PC-3 (cell line): Measurements from ENCODE around the gene NAP1L4. TPM values are rescaled to one million over a fixed set of nuclear protein-coding genes. Genes with fewer than 3 reads are reported as not detected.

Source experiments
- ATAC-seq: fragments of 200-7000 bp; cut with Tn5 transposase; 2 replicates; pipeline ENCODE4 v1.9.1; 2020; ENCODE audit warnings: mild to moderate bottlenecking, moderate library complexity
- BruUV-seq: library from RNA; stranded (reverse); fragments of 400-500 nt; replicated peaks from 2 replicates; lab custom pipeline; 2021; lab: Mats Ljungman, UMichigan
- CTCF ChIA-PET: fragments of 300-600 bp; sonication (Branson Sonifier 250); formaldehyde crosslinking; loops from one replicate; lab custom pipeline; 2022; ENCODE audit warnings: antibody characterized with exemption; lab: Charles Lee
- POLR2A ChIA-PET: fragments of 300-600 bp; sonication (Branson Sonifier 250); formaldehyde crosslinking; loops from one replicate; lab custom pipeline; 2022; ENCODE audit warnings: antibody characterized with exemption; ENCODE audit not compliant: unreplicated experiment; lab: Charles Lee
- DNase-seq: peaks from one replicate; pipeline ENCODE4 v3.0.0-alpha.2; 2015
- H2AFZ ChIP-seq: fragments of 300-600 bp; sonication (generic); 2 replicates; pipeline ENCODE4 v1.6.0; 2016; ENCODE audit warnings: antibody characterized with exemption, low read length
- H3F3A ChIP-seq: fragments of 300-600 bp; sonication (generic); one replicate; pipeline ENCODE4 v1.6.0; 2017; ENCODE audit warnings: antibody characterized with exemption, low read length, control low read depth, mild to moderate bottlenecking; ENCODE audit not compliant: unreplicated experiment
- H3K27ac ChIP-seq: fragments of 300-600 bp; sonication (generic); 2 replicates; pipeline ENCODE4 v1.5.1; 2016; ENCODE audit warnings: mild to moderate bottlenecking, low read length
- H3K27me3 ChIP-seq: fragments of 300-600 bp; sonication (generic); 2 replicates; pipeline ENCODE4 v1.6.1; 2016; ENCODE audit warnings: low read length, mixed read lengths
- H3K36me3 ChIP-seq: fragments of 300-600 bp; sonication (generic); 2 replicates; pipeline ENCODE4 v1.6.1; 2016; ENCODE audit warnings: low read depth, mixed run types, low read length, mixed read lengths
- H3K4me1 ChIP-seq: fragments of 300-600 bp; sonication (generic); 2 replicates; pipeline ENCODE4 v1.5.1; 2016; ENCODE audit warnings: low read length; ENCODE audit not compliant: insufficient read depth
- H3K4me2 ChIP-seq: fragments of 300-600 bp; sonication (generic); 2 replicates; pipeline ENCODE4 v1.6.0; 2016; ENCODE audit warnings: low read length
- H3K4me3 ChIP-seq: fragments of 300-600 bp; sonication (generic); 2 replicates; pipeline ENCODE4 v1.5.1; 2016; ENCODE audit warnings: mild to moderate bottlenecking, low read length, mixed read lengths
- H3K79me2 ChIP-seq: fragments of 300-600 bp; sonication (generic); 2 replicates; pipeline ENCODE4 v1.6.1; 2017; ENCODE audit warnings: low read length, mixed read lengths
- H3K9ac ChIP-seq: fragments of 300-600 bp; sonication (generic); 2 replicates; pipeline ENCODE4 v1.6.0; 2016; ENCODE audit warnings: mild to moderate bottlenecking, low read length
- H3K9me2 ChIP-seq: fragments of 300-600 bp; sonication (generic); replicated peaks from 2 replicates; pipeline ENCODE4 v1.6.1; 2016; ENCODE audit warnings: mixed run types, low read length, mixed read lengths
- H3K9me3 ChIP-seq: fragments of 300-600 bp; sonication (generic); 2 replicates; pipeline ENCODE4 v1.6.1; 2016; ENCODE audit warnings: low read length, mixed read lengths
- H4K20me1 ChIP-seq: fragments of 300-600 bp; sonication (generic); 2 replicates; pipeline ENCODE4 v1.6.1; 2016; ENCODE audit warnings: low read length, mixed read lengths
- EZH2 ChIP-seq: fragments of 300-600 bp; sonication (generic); IDR thresholded peaks from one replicate; pipeline ENCODE4 v1.6.1; 2017; ENCODE audit warnings: antibody characterized with exemption, mild to moderate bottlenecking, low read length; ENCODE audit not compliant: unreplicated experiment
- EZH2phosphoT487 ChIP-seq: fragments of 300-600 bp; sonication (generic); IDR thresholded peaks from 2 replicates; pipeline ENCODE4 v1.6.1; 2018; ENCODE audit warnings: mild to moderate bottlenecking, antibody characterized with exemption, low read length, borderline replicate concordance
- intact Hi-C: fragments of 100-400 bp; cut with micrococcal nuclease; formaldehyde crosslinking; loops from 2 replicates; pipeline ENCODE4 v1.9.0; 2023
- total RNA-seq: library from RNA; depleted of rRNA; stranded (reverse); fragments of >200 nt; gene quantifications from 2 replicates; pipeline ENCODE4 v1.2.3, GENCODE V29; 2014
- TF ChIP-seq, protein P1 (sequence below): fragments of 300-600 bp; sonication (generic); conservative IDR thresholded peaks from 2 replicates; pipeline ENCODE4 v1.5.1; 2017; ENCODE audit warnings: antibody characterized with exemption, low read depth, mild to moderate bottlenecking, low read length

Gene NAP1L4
- total RNA-seq, 1 experiment from 2014 or later = 115 TPM

DNA sequence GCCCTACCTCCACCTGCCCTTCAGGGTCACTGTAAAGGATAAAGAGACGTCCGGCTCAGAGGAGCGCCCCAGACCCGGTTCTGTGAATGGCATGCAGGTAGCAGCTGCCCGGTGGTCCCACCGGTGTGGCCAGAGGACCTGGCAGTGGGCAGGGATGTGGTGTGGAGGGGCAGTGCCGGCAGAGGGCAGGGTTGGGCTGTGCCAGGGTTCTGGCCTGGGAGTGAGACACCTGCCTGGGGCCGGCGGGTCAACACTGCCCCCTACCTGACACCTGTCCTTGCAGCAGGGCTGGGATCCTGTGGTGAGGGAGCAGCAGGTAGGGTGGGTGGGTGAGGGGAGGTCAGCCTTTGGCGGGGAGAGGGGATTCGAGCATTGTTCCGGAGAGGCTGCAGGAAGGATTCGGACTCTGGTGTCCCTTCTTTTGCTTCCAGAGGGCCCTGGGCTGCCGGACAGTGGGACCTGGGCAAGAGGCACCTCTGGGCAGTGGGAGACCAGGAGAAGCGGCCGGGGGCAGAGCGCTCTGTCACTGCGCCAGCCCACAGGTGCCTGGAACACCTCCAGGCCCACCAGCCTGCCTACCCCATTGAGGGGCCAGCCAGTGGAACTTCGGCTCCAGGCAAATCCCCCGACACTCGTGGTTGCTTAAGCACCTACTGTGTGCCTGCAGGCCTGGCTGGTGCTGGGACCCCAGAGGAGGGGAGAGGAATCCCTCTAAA lies 61.3 kb downstream of the NAP1L4 start:
- ATAC-seq = peak; percentile 45
- peaks cover 12% of the 10 kb centered on the region; the same call in 1 of the 2 replicates for H3K36me3 ChIP-seq
- peak overlapping the region; percentile 98 for H3K9ac ChIP-seq
- no peaks in the 10 kb centered on the region for H3K9me2 ChIP-seq
- peaks cover 25% of the 10 kb centered on the region for H4K20me1 ChIP-seq
- TF ChIP-seq EZH2 (no peak), EZH2phosphoT487 (no peak)
- TF ChIP-seq, protein P1, sequence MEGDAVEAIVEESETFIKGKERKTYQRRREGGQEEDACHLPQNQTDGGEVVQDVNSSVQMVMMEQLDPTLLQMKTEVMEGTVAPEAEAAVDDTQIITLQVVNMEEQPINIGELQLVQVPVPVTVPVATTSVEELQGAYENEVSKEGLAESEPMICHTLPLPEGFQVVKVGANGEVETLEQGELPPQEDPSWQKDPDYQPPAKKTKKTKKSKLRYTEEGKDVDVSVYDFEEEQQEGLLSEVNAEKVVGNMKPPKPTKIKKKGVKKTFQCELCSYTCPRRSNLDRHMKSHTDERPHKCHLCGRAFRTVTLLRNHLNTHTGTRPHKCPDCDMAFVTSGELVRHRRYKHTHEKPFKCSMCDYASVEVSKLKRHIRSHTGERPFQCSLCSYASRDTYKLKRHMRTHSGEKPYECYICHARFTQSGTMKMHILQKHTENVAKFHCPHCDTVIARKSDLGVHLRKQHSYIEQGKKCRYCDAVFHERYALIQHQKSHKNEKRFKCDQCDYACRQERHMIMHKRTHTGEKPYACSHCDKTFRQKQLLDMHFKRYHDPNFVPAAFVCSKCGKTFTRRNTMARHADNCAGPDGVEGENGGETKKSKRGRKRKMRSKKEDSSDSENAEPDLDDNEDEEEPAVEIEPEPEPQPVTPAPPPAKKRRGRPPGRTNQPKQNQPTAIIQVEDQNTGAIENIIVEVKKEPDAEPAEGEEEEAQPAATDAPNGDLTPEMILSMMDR = peak; percentile 87
- peaks cover 43% of the 10 kb centered on the region for H3K4me1 ChIP-seq
- H3K9me3 ChIP-seq = no peaks in the 10 kb centered on the region
- H3K4me3 ChIP-seq = peak overlapping the region; percentile 78
- no TSS peak for BruUV-seq
- DNase-seq = peak; percentile 84
- H3K27me3 ChIP-seq = no peaks in the 10 kb centered on the region
- H3F3A ChIP-seq = no peaks in the 10 kb centered on the region
- ChIA-PET CTCF (interaction anchor here (0.6 to 2.0 kb wide), 8 partner anchors 28 to 400 kb away, joined by 3 to 21 read pairs (median 4); partner anchors contain the start of genes CARS1 and NAP1L4), POLR2A (interaction anchor here (1.5 kb wide), 1 partner anchor 61 kb away, joined by 8 read pairs; the partner anchor contains the start of gene NAP1L4)
- peak overlapping the region; percentile 99 for H3K27ac ChIP-seq
- intact Hi-C loops = loop anchor here (1.0 to 5.0 kb wide), 3 partner anchors 39 to 399 kb away; no protein-coding TSS in a partner anchor
- H3K4me2 ChIP-seq = peak overlapping the region; percentile 99
- peaks cover 30% of the 10 kb centered on the region for H3K79me2 ChIP-seq
- peak overlapping the region; percentile 58; the same call in 1 of the 2 replicates for H2AFZ ChIP-seq

DNA sequence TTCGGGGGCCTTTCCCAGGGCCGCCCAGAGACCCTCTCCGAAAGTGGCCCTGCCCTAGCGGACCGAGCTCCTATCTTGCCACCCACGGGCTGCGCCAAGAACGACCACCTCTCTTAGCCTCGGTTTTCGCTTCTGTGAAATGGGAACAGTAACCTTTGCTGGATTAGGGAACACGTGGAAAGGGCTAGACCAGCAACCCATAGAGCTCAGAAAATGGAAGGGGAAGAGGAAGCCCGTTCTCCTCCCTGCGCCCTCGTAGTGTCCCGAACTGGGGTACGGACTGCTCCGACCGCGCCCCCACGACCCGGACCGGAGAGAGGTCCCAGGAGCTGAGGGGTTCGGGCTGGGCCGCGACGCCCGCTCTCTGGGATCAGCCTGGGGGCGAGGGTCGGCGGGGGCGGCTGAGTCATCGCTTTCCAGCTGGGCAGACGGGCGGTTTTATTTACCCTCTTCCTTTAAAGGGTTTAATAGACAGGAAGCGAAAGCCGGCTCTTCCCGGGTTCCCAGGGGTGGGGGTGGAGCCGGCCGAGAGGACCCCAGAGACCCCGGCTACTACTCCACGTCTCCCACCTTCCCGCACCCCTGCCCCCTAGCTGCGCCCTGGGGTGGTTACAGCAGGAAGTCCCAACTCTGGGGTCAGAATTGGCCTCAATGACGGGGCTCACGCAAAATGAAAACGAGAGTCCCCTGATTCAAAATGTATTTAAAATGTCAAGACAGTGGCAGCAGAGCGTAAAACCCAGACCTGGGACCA lies 62.0 kb downstream of the NAP1L4 start:
- Histone ChIP-seq H3K27ac (peak overlapping the region; percentile 99), H4K20me1 (peaks cover 25% of the 10 kb centered on the region), H3K27me3 (no peaks in the 10 kb centered on the region), H3K79me2 (peaks cover 38% of the 10 kb centered on the region), H3K4me2 (peak overlapping the region; percentile 99), H3K4me3 (peak overlapping the region; percentile 78), H3K9ac (peak overlapping the region; percentile 98), H3K9me2 (no peaks in the 10 kb centered on the region), H3F3A (no peaks in the 10 kb centered on the region), H3K36me3 (peaks cover 12% of the 10 kb centered on the region; the same call in 1 of the 2 replicates), H2AFZ (peak overlapping the region; percentile 58; the same call in 1 of the 2 replicates), H3K4me1 (peaks cover 46% of the 10 kb centered on the region), H3K9me3 (no peaks in the 10 kb centered on the region)
- CTCF ChIA-PET = interaction anchor here (0.6 to 2.0 kb wide), 8 partner anchors 27 to 470 kb away, joined by 3 to 21 read pairs (median 4); partner anchors contain the start of genes CARS1 and NAP1L4
- BruUV-seq = TSS peak; percentile 95
- DNase-seq (peak; percentile 72), ATAC-seq (peak; percentile 11)
- TF ChIP-seq, protein P1 = no peak
- TF ChIP-seq EZH2phosphoT487 (no peak), EZH2 (no peak)
- POLR2A ChIA-PET = interaction anchor here (0.6 to 1.5 kb wide), 5 partner anchors 38 to 171 kb away, joined by 3 to 8 read pairs (median 3); partner anchors contain the start of gene NAP1L4
- intact Hi-C loops = loop anchor here (1.0 to 5.0 kb wide), 4 partner anchors 17 to 398 kb away; no protein-coding TSS in a partner anchor
